GM23338 (cell line): ENCODE results near the gene SULT2B1.

Experiments used
- EZH2 ChIP-seq: fragments of 200-600 bp; sonication (generic); IDR thresholded peaks from one replicate; pipeline ENCODE4 v1.8.0; 2017; ENCODE audit warnings: antibody characterized with exemption, mild to moderate bottlenecking, low read depth; ENCODE audit not compliant: unreplicated experiment
- EZH2phosphoT487 ChIP-seq: fragments of 200-600 bp; sonication (generic); IDR thresholded peaks from one replicate; pipeline ENCODE4 v1.8.1; 2018; ENCODE audit warnings: antibody characterized with exemption; ENCODE audit not compliant: unreplicated experiment
- NANOG ChIP-seq: IDR thresholded peaks from 2 replicates; pipeline ENCODE4 v1.6.1; 2016; ENCODE audit warnings: antibody characterized with exemption, borderline replicate concordance
- POLR2AphosphoS5 ChIP-seq: IDR thresholded peaks from 2 replicates; pipeline ENCODE4 v1.6.1; 2016; ENCODE audit warnings: antibody characterized with exemption, low read depth
- ZNF114 ChIP-seq: fragments of 250-450 bp; sonication (Bioruptor Pico); IDR thresholded peaks from 2 replicates; pipeline ENCODE4 v1.5.0; 2020; ENCODE audit warnings: mild to moderate bottlenecking, moderate library complexity
- TF ChIP-seq, protein P1 (sequence below), 2 experiments: fragments of 200-600 bp in 1 of 2; sonication (generic) in 1 of 2; conservative IDR thresholded peaks; 2 replicates each; pipeline versions ENCODE4 v1.5.1 to v1.6.1; 2016 to 2017; ENCODE audit warnings: antibody characterized with exemption in 2 of 2, low read depth in 2 of 2, mild to moderate bottlenecking in 2 of 2, moderate library complexity in 1 of 2
- TF ChIP-seq, protein P2 (sequence below): IDR thresholded peaks from one replicate; pipeline ENCODE4 v1.6.1; 2018; ENCODE audit warnings: antibody characterized with exemption; ENCODE audit not compliant: unreplicated experiment
- TF ChIP-seq, protein P3 (sequence below): IDR thresholded peaks from 2 replicates; pipeline ENCODE4 v1.6.1; 2016; ENCODE audit warnings: antibody characterized with exemption

DNA sequence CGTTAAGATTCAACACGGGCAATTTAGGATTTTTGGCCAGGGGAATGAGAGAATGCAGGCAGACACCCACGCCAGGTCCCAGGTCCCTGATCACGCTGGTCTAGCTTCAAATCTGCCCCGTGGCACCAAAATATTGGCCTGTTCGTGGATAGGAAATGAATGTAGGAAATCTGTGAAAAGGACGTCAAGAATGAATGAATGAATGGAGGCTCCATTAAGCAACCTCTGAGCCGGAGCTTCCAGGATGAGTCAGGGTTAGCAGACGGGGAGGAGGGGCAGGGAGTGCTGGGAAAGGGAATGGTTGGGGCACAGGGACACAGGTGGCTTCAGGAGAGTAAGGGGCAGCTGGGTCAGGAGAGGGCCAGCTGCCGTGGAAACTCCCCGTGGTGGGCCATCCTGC, 4.2 kb downstream of the SULT2B1 start:
- TF ChIP-seq POLR2AphosphoS5 (no peak), EZH2phosphoT487 (no peak), ZNF114 (CRISPR knock-in tag) (no peak), EZH2 (no peak), NANOG (no peak)
- TF ChIP-seq, protein P1, sequence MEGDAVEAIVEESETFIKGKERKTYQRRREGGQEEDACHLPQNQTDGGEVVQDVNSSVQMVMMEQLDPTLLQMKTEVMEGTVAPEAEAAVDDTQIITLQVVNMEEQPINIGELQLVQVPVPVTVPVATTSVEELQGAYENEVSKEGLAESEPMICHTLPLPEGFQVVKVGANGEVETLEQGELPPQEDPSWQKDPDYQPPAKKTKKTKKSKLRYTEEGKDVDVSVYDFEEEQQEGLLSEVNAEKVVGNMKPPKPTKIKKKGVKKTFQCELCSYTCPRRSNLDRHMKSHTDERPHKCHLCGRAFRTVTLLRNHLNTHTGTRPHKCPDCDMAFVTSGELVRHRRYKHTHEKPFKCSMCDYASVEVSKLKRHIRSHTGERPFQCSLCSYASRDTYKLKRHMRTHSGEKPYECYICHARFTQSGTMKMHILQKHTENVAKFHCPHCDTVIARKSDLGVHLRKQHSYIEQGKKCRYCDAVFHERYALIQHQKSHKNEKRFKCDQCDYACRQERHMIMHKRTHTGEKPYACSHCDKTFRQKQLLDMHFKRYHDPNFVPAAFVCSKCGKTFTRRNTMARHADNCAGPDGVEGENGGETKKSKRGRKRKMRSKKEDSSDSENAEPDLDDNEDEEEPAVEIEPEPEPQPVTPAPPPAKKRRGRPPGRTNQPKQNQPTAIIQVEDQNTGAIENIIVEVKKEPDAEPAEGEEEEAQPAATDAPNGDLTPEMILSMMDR (conservative IDR thresholded peaks at IDR 0.05; ENCODE audit: low read depth in 2 of 2) = no peak
- TF ChIP-seq, protein P2, sequence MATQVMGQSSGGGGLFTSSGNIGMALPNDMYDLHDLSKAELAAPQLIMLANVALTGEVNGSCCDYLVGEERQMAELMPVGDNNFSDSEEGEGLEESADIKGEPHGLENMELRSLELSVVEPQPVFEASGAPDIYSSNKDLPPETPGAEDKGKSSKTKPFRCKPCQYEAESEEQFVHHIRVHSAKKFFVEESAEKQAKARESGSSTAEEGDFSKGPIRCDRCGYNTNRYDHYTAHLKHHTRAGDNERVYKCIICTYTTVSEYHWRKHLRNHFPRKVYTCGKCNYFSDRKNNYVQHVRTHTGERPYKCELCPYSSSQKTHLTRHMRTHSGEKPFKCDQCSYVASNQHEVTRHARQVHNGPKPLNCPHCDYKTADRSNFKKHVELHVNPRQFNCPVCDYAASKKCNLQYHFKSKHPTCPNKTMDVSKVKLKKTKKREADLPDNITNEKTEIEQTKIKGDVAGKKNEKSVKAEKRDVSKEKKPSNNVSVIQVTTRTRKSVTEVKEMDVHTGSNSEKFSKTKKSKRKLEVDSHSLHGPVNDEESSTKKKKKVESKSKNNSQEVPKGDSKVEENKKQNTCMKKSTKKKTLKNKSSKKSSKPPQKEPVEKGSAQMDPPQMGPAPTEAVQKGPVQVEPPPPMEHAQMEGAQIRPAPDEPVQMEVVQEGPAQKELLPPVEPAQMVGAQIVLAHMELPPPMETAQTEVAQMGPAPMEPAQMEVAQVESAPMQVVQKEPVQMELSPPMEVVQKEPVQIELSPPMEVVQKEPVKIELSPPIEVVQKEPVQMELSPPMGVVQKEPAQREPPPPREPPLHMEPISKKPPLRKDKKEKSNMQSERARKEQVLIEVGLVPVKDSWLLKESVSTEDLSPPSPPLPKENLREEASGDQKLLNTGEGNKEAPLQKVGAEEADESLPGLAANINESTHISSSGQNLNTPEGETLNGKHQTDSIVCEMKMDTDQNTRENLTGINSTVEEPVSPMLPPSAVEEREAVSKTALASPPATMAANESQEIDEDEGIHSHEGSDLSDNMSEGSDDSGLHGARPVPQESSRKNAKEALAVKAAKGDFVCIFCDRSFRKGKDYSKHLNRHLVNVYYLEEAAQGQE = no peak
- TF ChIP-seq, protein P3, sequence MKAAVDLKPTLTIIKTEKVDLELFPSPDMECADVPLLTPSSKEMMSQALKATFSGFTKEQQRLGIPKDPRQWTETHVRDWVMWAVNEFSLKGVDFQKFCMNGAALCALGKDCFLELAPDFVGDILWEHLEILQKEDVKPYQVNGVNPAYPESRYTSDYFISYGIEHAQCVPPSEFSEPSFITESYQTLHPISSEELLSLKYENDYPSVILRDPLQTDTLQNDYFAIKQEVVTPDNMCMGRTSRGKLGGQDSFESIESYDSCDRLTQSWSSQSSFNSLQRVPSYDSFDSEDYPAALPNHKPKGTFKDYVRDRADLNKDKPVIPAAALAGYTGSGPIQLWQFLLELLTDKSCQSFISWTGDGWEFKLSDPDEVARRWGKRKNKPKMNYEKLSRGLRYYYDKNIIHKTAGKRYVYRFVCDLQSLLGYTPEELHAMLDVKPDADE = no peak
